Measurements from ENCODE around the gene PCDHGA1.
"Not testable (repeated sequence)": the region's sequence is repeated elsewhere in the genome, so short reads cannot be mapped to it uniquely, and the experiment has no call there.

The PCDHGA1 gene

DNA sequence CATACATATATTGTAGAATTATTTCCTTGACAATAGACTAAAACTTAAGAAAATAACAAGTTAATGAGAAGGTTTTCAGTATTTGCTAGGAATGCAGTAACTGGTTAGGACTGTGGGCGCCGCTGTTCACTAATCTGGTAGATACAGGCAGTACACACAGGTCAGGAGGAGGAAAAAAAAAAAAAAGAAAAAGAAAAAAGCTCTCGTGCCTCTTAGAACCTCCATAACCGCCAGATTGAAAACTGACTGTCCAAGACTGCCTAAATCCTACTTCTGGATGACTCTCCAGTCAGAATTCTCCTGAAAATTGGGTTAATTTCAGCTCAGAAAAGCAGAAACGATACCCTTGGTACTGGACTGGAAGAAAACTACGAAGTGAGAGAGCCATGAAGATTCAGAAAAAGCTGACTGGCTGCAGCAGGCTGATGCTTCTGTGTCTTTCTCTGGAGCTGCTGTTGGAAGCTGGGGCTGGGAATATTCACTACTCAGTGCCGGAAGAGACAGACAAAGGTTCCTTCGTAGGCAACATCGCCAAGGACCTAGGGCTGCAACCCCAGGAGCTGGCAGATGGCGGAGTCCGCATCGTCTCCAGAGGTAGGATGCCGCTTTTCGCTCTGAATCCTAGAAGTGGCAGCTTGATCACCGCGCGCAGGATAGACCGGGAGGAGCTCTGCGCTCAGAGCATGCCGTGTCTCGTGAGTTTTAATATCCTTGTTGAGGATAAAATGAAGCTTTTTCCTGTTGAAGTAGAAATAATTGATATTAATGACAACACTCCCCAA, at the start of gene PCDHGA1:
Gene PCDHGA1, plus strand, starts transcription at position 216 of the 782 bp plus-strand sequence.
- Histone ChIP-seq H3K4me3 (peak within 1 kb of the TSS; percentile 11), H3K27ac (no peak within 1 kb of the TSS)
- TF ChIP-seq, protein P1, sequence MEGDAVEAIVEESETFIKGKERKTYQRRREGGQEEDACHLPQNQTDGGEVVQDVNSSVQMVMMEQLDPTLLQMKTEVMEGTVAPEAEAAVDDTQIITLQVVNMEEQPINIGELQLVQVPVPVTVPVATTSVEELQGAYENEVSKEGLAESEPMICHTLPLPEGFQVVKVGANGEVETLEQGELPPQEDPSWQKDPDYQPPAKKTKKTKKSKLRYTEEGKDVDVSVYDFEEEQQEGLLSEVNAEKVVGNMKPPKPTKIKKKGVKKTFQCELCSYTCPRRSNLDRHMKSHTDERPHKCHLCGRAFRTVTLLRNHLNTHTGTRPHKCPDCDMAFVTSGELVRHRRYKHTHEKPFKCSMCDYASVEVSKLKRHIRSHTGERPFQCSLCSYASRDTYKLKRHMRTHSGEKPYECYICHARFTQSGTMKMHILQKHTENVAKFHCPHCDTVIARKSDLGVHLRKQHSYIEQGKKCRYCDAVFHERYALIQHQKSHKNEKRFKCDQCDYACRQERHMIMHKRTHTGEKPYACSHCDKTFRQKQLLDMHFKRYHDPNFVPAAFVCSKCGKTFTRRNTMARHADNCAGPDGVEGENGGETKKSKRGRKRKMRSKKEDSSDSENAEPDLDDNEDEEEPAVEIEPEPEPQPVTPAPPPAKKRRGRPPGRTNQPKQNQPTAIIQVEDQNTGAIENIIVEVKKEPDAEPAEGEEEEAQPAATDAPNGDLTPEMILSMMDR (IDR thresholded peaks at IDR 0.05): no peak
- no peak for DNase-seq (ENCODE audit: low spot score)

GRCh38 chr5:141298376-141298775, 31.9 kb upstream of the PCDHGA1 start:
- TF ChIP-seq, protein P1 (IDR thresholded peaks at IDR 0.05): no peak
- DNase-seq (ENCODE audit: low spot score): no peak
- no peak overlapping the region for H3K4me3 ChIP-seq
- H3K27ac ChIP-seq: no peak overlapping the region

DNA sequence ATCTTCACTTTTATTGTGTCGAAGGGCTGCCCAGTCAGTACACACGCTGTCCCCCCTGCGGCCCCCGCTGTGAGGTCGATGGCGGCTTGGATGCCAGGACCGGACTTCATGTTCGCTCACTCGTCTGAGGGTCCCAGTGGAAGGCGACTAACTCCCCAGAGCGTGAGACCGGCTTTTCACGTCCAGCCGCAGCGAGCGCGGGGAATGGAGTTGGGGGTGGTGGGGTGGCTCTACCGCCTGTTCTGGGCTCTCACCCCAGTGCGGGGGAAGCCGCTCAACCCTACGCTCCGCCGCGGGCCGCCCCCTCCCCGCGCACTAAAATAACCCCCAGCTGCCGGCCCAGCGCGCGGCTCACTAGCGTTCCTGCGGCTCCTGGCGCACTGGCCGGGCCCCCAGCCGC, 26.6 kb upstream of the PCDHGA1 start, which contains the start of gene SLC25A2:
Gene SLC25A2, minus strand, starts transcription at position 294 of the 400 bp plus-strand sequence. Its CDS starts 184 bp downstream, at position 110.
- DNase-seq (ENCODE audit: low spot score): no peak
- H3K27ac ChIP-seq: no peak within 1 kb of the TSS
- TF ChIP-seq, protein P1 (IDR thresholded peaks at IDR 0.05): no peak
- peak within 1 kb of the TSS; percentile 40 for H3K4me3 ChIP-seq

DNA sequence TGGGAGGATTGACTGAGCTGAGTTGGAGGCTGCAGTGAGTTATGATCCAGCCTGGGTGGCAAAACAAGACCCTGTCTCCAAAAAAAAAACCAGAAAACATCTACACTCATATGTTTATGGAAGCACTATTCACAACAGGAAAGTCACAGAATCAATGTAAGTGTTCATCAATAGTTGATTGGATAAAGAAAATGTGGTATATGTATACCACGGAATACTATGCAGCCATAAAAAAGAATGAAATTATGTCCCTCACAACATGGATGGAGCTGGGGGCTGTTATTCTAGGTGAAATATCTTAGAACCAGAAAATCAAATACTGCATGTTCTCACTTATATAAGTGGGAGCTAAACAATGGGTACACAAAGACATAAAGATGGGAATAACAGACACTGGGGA, 23.7 kb upstream of the PCDHGA1 start:
- Histone ChIP-seq H3K4me3 (no peak overlapping the region), H3K27ac (no peak overlapping the region)
- DNase-seq (ENCODE audit: low spot score): no peak
- TF ChIP-seq, protein P1 (IDR thresholded peaks at IDR 0.05): no peak

DNA sequence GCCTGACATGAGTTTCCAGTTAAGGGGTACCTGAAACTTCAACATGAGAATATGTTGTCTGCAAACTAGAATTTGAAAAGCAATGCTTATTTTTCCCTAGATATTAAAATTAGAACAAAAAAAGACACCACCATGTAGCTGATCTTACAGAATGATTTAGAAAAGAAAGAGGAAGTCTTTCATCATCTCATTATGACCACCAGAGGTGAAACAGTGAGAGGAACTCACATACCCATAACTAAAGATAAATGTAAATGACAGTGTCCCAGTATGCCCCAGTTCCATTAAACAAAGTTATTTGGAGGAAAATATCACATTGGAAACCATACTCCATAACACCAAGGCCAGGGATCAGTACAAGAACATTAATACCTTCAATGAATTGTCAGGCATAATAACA, 16.6 kb upstream of the PCDHGA1 start:
- no peak overlapping the region for H3K4me3 ChIP-seq
- TF ChIP-seq, protein P1 (IDR thresholded peaks at IDR 0.05): no peak
- no peak for DNase-seq (ENCODE audit: low spot score)
- H3K27ac ChIP-seq: no peak overlapping the region

DNA sequence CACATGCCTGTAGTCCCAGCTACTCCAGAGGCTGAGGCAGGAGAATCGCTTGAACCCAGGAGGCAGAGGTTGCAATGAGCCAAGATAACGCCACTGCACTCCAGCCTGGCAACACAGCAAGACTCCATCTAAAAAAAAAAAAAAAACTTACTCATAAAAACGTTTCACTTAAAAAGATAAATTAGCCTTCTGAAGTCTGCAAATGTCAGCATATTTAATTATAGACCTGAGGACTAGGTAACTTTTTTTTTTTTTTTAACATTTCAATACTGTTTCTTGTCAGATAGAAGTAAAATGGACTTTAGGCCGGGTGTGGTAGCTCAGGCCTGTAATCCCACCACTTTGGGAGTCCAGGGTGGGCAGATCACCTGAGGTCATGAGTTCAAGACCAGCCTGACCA, 13.4 kb upstream of the PCDHGA1 start:
- H3K4me3 ChIP-seq; H3K27ac ChIP-seq; DNase-seq (ENCODE audit: low spot score): not testable (repeated sequence)

GRCh38 chr5:141319202-141319601, 11.1 kb upstream of the PCDHGA1 start:
- TF ChIP-seq, protein P1 (IDR thresholded peaks at IDR 0.05): no peak
- no peak for DNase-seq (ENCODE audit: low spot score)
- Histone ChIP-seq H3K4me3 (peak overlapping the region; percentile 86), H3K27ac (no peak overlapping the region)

Data from coronary artery (tissue), 2 donors.